Neural cell (in vitro differentiated cells): ENCODE data around the gene MAP4K2. TPM values are rescaled to one million over a fixed set of nuclear protein-coding genes. Genes with fewer than 3 reads are reported as not detected.

Experiments
- H2AFZ ChIP-seq: fragments of 200-600, 300-800 bp; sonication (generic), shearing (Covaris generic); 2 replicates; pipeline ENCODE4 v1.6.0; 2014; ENCODE audit warnings: low read depth, mild to moderate bottlenecking, antibody characterized with exemption, low read length, moderate library complexity
- H3F3A ChIP-seq: fragments of 200-600 bp; shearing (Covaris generic); 2 replicates; pipeline ENCODE4 v1.6.1; 2016; ENCODE audit warnings: mild to moderate bottlenecking, moderate library complexity, mixed read lengths, antibody characterized with exemption, low read length; ENCODE audit not compliant: insufficient read depth, poor library complexity, severe bottlenecking
- H3K27ac ChIP-seq: fragments of 200-600, 300-800 bp; sonication (generic), shearing (Covaris generic); 2 replicates; pipeline ENCODE4 v1.5.1; 2014; ENCODE audit warnings: mild to moderate bottlenecking, low read length, moderate library complexity
- H3K27me3 ChIP-seq: fragments of 300-800, 200-600 bp; sonication (generic), shearing (Covaris generic); 2 replicates; pipeline ENCODE4 v1.6.0; 2014; ENCODE audit warnings: mild to moderate bottlenecking, low read depth, low read length, moderate library complexity; ENCODE audit not compliant: insufficient read depth
- H3K36me3 ChIP-seq: fragments of 300-800, 200-600 bp; sonication (generic), shearing (Covaris generic); 2 replicates; pipeline ENCODE4 v1.5.1; 2014; ENCODE audit warnings: mild to moderate bottlenecking, antibody characterized with exemption, low read length, moderate library complexity; ENCODE audit not compliant: insufficient read depth
- H3K4me2 ChIP-seq: fragments of 300-800, 200-600 bp; sonication (generic), shearing (Covaris generic); 2 replicates; pipeline ENCODE4 v1.6.0; 2014; ENCODE audit warnings: mild to moderate bottlenecking, low read length
- H3K4me3 ChIP-seq: fragments of 300-800, 200-600 bp; sonication (generic), shearing (Covaris generic); 2 replicates; pipeline ENCODE4 v1.5.1; 2014; ENCODE audit warnings: mild to moderate bottlenecking, low read length, moderate library complexity
- H3K79me2 ChIP-seq: fragments of 200-600 bp; shearing (Covaris generic); replicated peaks from 2 replicates; pipeline ENCODE4 v1.6.0; 2014; ENCODE audit warnings: mild to moderate bottlenecking, low read length, moderate library complexity; ENCODE audit not compliant: insufficient read depth
- H3K9ac ChIP-seq: fragments of 300-800, 200-600 bp; sonication (generic), shearing (Covaris generic); 2 replicates; pipeline ENCODE4 v1.6.1; 2016; ENCODE audit warnings: mild to moderate bottlenecking, low read length, mixed read lengths
- H3K9me2 ChIP-seq: fragments of 200-600 bp; shearing (Covaris generic); 2 replicates; pipeline ENCODE4 v1.6.1; 2016; ENCODE audit warnings: mild to moderate bottlenecking, low read length, mixed read lengths; ENCODE audit not compliant: insufficient read depth
- H3K9me3 ChIP-seq: fragments of 200-600, 300-800 bp; sonication (generic), shearing (Covaris generic); 2 replicates; pipeline ENCODE4 v1.6.1; 2016; ENCODE audit warnings: mild to moderate bottlenecking, mixed run types, low read length, moderate library complexity, mixed read lengths
- H4K20me1 ChIP-seq: fragments of 200-600 bp; shearing (Covaris generic); 2 replicates; pipeline ENCODE4 v1.6.1; 2016; ENCODE audit warnings: mild to moderate bottlenecking, mixed run types; ENCODE audit not compliant: insufficient read depth
- EP300 ChIP-seq: fragments of 450-650 bp; conservative IDR thresholded peaks from 2 replicates; pipeline ENCODE4 v1.6.1; 2014; ENCODE audit warnings: antibody characterized with exemption, mild to moderate bottlenecking, moderate library complexity; ENCODE audit not compliant: poor library complexity, severe bottlenecking
- EZH2 ChIP-seq: fragments of 200-600, 300-800 bp; shearing (Covaris generic), sonication (generic); IDR thresholded peaks from 2 replicates; pipeline ENCODE4 v1.6.1; 2014; ENCODE audit warnings: antibody characterized with exemption, low read length, borderline replicate concordance, mild to moderate bottlenecking; ENCODE audit not compliant: insufficient read depth, poor library complexity, severe bottlenecking
- MXI1 ChIP-seq: fragments of 450-650 bp; conservative IDR thresholded peaks from 2 replicates; pipeline ENCODE4 v1.6.1; 2014; ENCODE audit warnings: antibody characterized with exemption, mild to moderate bottlenecking; ENCODE audit not compliant: poor library complexity, severe bottlenecking
- POLR2AphosphoS5 ChIP-seq: IDR thresholded peaks from 2 replicates; pipeline ENCODE4 v1.6.1; 2012
- RAD21 ChIP-seq: fragments of 450-650 bp; conservative IDR thresholded peaks from 2 replicates; pipeline ENCODE4 v1.6.1; 2014; ENCODE audit warnings: antibody characterized with exemption, mild to moderate bottlenecking, moderate library complexity
- SMC3 ChIP-seq: fragments of 450-650 bp; conservative IDR thresholded peaks from 2 replicates; pipeline ENCODE4 v1.6.1; 2014; ENCODE audit warnings: antibody characterized with exemption, mild to moderate bottlenecking, moderate library complexity; ENCODE audit not compliant: poor library complexity
- TAF1 ChIP-seq: IDR thresholded peaks from 2 replicates; pipeline ENCODE4 v1.6.1; 2012; ENCODE audit warnings: low read depth
- polyA plus RNA-seq: library from polyadenylated mRNA; depleted of rRNA; stranded (reverse); fragments of >200 nt; gene quantifications from 2 replicates; pipeline ENCODE4 v1.2.3, GENCODE V29; 2014
- TF ChIP-seq, protein P1 (sequence below): fragments of 450-650 bp; IDR thresholded peaks from 2 replicates; pipeline ENCODE4 v1.5.1; 2014; ENCODE audit warnings: antibody characterized with exemption, mild to moderate bottlenecking, moderate library complexity; ENCODE audit not compliant: poor library complexity, severe bottlenecking
- TF ChIP-seq, protein P2 (sequence below): IDR thresholded peaks from 2 replicates; pipeline ENCODE4 v1.6.1; 2012; ENCODE audit warnings: borderline replicate concordance

The MAP4K2 gene
- polyA plus RNA-seq, 1 donor from 2014 or later = 12.4 TPM

DNA sequence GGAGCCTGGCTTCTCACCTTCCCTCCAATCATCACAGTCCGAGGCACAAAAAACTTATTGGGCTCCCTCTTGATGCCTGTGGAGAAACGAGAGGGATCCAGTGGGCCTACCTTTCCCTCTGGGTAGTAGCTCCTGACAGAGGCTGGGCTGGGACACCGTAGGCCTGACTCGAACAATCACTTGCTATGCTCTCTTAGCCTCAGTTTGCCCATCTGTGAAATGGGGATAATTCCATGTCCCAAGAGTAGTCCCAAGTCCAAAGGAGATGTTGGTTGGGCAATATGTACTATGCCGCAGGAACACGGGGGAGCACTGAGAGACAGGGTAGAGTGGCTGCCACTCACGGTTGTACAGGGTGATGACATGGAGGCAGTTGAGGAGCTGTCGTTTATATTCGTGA lies 51.4 kb downstream of the MAP4K2 start:
- Histone ChIP-seq H2AFZ (no peak overlapping the region), H3K9ac (no peak overlapping the region), H3K9me2 (no peaks in the 10 kb centered on the region), H3K79me2 (no peaks in the 10 kb centered on the region), H3K4me3 (no peak overlapping the region), H3F3A (no peaks in the 10 kb centered on the region), H3K27me3 (no peaks in the 10 kb centered on the region), H3K9me3 (no peaks in the 10 kb centered on the region), H3K4me2 (no peak overlapping the region), H3K27ac (no peak overlapping the region), H4K20me1 (no peaks in the 10 kb centered on the region), H3K36me3 (no peaks in the 10 kb centered on the region)
- TF ChIP-seq RAD21 (no peak), MXI1 (no peak), EP300 (no peak), POLR2AphosphoS5 (no peak), TAF1 (no peak)
- TF ChIP-seq, protein P1, sequence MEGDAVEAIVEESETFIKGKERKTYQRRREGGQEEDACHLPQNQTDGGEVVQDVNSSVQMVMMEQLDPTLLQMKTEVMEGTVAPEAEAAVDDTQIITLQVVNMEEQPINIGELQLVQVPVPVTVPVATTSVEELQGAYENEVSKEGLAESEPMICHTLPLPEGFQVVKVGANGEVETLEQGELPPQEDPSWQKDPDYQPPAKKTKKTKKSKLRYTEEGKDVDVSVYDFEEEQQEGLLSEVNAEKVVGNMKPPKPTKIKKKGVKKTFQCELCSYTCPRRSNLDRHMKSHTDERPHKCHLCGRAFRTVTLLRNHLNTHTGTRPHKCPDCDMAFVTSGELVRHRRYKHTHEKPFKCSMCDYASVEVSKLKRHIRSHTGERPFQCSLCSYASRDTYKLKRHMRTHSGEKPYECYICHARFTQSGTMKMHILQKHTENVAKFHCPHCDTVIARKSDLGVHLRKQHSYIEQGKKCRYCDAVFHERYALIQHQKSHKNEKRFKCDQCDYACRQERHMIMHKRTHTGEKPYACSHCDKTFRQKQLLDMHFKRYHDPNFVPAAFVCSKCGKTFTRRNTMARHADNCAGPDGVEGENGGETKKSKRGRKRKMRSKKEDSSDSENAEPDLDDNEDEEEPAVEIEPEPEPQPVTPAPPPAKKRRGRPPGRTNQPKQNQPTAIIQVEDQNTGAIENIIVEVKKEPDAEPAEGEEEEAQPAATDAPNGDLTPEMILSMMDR = no peak
- TF ChIP-seq, protein P2, sequence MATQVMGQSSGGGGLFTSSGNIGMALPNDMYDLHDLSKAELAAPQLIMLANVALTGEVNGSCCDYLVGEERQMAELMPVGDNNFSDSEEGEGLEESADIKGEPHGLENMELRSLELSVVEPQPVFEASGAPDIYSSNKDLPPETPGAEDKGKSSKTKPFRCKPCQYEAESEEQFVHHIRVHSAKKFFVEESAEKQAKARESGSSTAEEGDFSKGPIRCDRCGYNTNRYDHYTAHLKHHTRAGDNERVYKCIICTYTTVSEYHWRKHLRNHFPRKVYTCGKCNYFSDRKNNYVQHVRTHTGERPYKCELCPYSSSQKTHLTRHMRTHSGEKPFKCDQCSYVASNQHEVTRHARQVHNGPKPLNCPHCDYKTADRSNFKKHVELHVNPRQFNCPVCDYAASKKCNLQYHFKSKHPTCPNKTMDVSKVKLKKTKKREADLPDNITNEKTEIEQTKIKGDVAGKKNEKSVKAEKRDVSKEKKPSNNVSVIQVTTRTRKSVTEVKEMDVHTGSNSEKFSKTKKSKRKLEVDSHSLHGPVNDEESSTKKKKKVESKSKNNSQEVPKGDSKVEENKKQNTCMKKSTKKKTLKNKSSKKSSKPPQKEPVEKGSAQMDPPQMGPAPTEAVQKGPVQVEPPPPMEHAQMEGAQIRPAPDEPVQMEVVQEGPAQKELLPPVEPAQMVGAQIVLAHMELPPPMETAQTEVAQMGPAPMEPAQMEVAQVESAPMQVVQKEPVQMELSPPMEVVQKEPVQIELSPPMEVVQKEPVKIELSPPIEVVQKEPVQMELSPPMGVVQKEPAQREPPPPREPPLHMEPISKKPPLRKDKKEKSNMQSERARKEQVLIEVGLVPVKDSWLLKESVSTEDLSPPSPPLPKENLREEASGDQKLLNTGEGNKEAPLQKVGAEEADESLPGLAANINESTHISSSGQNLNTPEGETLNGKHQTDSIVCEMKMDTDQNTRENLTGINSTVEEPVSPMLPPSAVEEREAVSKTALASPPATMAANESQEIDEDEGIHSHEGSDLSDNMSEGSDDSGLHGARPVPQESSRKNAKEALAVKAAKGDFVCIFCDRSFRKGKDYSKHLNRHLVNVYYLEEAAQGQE = no peak

DNA sequence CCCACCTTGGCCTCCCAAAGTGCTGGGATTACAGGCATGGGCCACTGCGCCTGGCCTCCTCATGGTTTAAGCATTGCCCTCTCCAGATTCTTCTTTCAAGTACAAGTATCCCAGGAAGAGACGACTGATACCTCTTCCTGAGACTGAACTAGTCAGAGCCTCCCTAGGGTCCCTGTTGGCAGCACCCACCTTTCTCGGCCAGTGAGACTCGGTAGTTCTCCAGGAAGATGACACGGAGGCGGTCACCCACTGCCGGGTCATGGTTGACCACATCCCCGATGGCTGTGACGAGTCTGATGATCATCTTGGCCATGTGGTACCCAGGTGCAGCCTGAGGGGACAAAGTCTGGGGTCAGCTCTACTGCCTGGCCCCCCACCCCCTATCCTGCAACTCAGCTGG lies 51.9 kb downstream of the MAP4K2 start:
- Histone ChIP-seq H3K9me2 (no peaks in the 10 kb centered on the region), H3K36me3 (no peaks in the 10 kb centered on the region), H3K9me3 (no peaks in the 10 kb centered on the region), H3K79me2 (no peaks in the 10 kb centered on the region), H2AFZ (no peak overlapping the region), H3K27ac (no peak overlapping the region), H3F3A (no peaks in the 10 kb centered on the region), H3K9ac (no peak overlapping the region), H3K4me3 (no peak overlapping the region), H4K20me1 (no peaks in the 10 kb centered on the region), H3K4me2 (no peak overlapping the region), H3K27me3 (no peaks in the 10 kb centered on the region)
- TF ChIP-seq, protein P2 = no peak
- TF ChIP-seq EZH2 (no peak), MXI1 (no peak), POLR2AphosphoS5 (no peak), EP300 (no peak), TAF1 (no peak), SMC3 (no peak), RAD21 (no peak)
- TF ChIP-seq, protein P1 = no peak
